ENCODE results near the gene SCGB1D1.

DNA sequence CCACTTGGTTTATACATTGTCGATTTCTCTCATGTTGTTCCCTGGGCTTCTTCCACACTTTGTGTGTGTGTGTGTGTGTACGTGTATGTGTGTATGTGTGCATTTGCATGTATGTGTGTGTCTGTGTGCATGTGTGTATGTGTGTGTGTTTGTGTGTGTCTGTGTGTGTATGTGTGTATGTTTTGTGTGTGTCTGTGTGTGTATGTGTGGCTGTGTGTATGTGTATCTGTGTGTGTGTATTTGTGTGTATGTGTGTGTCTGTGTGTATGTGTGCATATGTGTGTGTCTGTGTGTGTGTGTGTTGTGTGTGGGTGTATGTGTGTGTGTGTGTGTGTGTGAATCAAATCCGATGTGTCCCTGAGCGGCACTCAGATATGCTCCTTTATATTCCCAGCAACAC is 47.5 kb downstream of the SCGB1D1 start:
- no peak for TF ChIP-seq SIN3A (conservative IDR thresholded peaks at IDR 0.05 in 1 of 2, IDR thresholded peaks at IDR 0.05 in 1 of 2; ENCODE audit: low read depth in 1 of 2, low read length in 2 of 2)
- TF ChIP-seq SP2 (IDR thresholded peaks at IDR 0.05; ENCODE audit: low read length), result no peak
- TF ChIP-seq, protein P1, sequence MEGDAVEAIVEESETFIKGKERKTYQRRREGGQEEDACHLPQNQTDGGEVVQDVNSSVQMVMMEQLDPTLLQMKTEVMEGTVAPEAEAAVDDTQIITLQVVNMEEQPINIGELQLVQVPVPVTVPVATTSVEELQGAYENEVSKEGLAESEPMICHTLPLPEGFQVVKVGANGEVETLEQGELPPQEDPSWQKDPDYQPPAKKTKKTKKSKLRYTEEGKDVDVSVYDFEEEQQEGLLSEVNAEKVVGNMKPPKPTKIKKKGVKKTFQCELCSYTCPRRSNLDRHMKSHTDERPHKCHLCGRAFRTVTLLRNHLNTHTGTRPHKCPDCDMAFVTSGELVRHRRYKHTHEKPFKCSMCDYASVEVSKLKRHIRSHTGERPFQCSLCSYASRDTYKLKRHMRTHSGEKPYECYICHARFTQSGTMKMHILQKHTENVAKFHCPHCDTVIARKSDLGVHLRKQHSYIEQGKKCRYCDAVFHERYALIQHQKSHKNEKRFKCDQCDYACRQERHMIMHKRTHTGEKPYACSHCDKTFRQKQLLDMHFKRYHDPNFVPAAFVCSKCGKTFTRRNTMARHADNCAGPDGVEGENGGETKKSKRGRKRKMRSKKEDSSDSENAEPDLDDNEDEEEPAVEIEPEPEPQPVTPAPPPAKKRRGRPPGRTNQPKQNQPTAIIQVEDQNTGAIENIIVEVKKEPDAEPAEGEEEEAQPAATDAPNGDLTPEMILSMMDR (IDR thresholded peaks at IDR 0.05; ENCODE audit: control extremely low read depth in 1 of 3, insufficient read depth in 1 of 3, low read depth in 1 of 3, low read length in 3 of 3), result no peak
- TF ChIP-seq, protein P2, sequence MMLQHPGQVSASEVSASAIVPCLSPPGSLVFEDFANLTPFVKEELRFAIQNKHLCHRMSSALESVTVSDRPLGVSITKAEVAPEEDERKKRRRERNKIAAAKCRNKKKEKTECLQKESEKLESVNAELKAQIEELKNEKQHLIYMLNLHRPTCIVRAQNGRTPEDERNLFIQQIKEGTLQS (IDR thresholded peaks at IDR 0.05; ENCODE audit: insufficient read depth, low read depth, low read length), result no peak
- TF ChIP-seq CBX5 (IDR thresholded peaks at IDR 0.05; ENCODE audit: low read depth, low read length), result no peak
- TF ChIP-seq JUN (IDR thresholded peaks at IDR 0.05; ENCODE audit: low read depth, low read length), result no peak
- no peak for TF ChIP-seq CREB1 (IDR thresholded peaks at IDR 0.05)
- no peak for TF ChIP-seq TEAD4 (IDR thresholded peaks at IDR 0.05; ENCODE audit: low read depth, low read length)
- no peak for TF ChIP-seq SAP30 (IDR thresholded peaks at IDR 0.05; ENCODE audit: insufficient read depth, insufficient replicate concordance, low read length)
- TF ChIP-seq EP300 (IDR thresholded peaks at IDR 0.05; ENCODE audit: borderline replicate concordance in 1 of 2, low read depth in 2 of 2, low read length in 2 of 2), result no peak
- no peak for TF ChIP-seq POLR2A (IDR thresholded peaks at IDR 0.05; ENCODE audit: control extremely low read depth in 1 of 2, low read depth in 2 of 2, low read length in 2 of 2)
- TF ChIP-seq CHD1 (IDR thresholded peaks at IDR 0.05; ENCODE audit: low read depth, low read length), result no peak
- no peak for TF ChIP-seq POLR2AphosphoS5 (IDR thresholded peaks at IDR 0.05; ENCODE audit: low read depth, low read length)

Data from H1 (cell line).